Measurements from ENCODE around the gene BRSK1. TPM values are rescaled to one million over a fixed set of nuclear protein-coding genes. Genes with fewer than 3 reads are reported as not detected.

BRSK1 gene
- total and polyA plus RNA-seq, 2 of the 8 experiments (the other 6 are each of a cell fraction or from before 2014, with no cell fraction given): 27.6 to 32.7 TPM

Small RNA genes lying within 50 kb of the gene (microRNA-seq; reads per million reads assigned to microRNA genes)
- gene MIR6802 (ENCODE audit: borderline microRNAs expressed in 2 of 2, borderline number of aligned reads in 2 of 2, borderline replicate concordance in 1 of 2): 0 to 0.20 reads per million in 2 experiments
- gene MIR6803 (ENCODE audit: borderline microRNAs expressed in 2 of 2, borderline number of aligned reads in 2 of 2, borderline replicate concordance in 1 of 2): 0 to 0.46 reads per million in 2 experiments

Small RNA genes lying within 50 kb of the gene (small RNA-seq; reads per million reads assigned to genes)
- gene MIR6802 (ENCODE audit: insufficient read depth): not detected
- not detected for gene MIR6803 (ENCODE audit: insufficient read depth)

Other genes starting within 250 kb of the BRSK1 start
- gene GP6, start 245.7 kb upstream of the BRSK1 start, total RNA-seq (2021; fragmentation: NEBNext Ultra II Directional; extraction: Animal tissue kit (Norgen Biotek cat#: 25700)): 0.26 TPM in 1 of 2 replicates, not detected in the other
- 0.18 and 0.42 TPM in 2 replicates for gene GP6, start 245.7 kb upstream of the BRSK1 start, polyA plus RNA-seq (2011; rRNA removed)
- gene RDH13, start 220.8 kb upstream of the BRSK1 start, total RNA-seq (2021; fragmentation: NEBNext Ultra II Directional; extraction: Animal tissue kit (Norgen Biotek cat#: 25700)): 29.4 and 31.5 TPM in 2 replicates
- gene RDH13, start 220.8 kb upstream of the BRSK1 start, polyA plus RNA-seq (2011; rRNA removed): 15.9 and 20.5 TPM in 2 replicates
- 30.2 and 37.0 TPM in 2 replicates for gene EPS8L1, start 208.1 kb upstream of the BRSK1 start, total RNA-seq (2021; fragmentation: NEBNext Ultra II Directional; extraction: Animal tissue kit (Norgen Biotek cat#: 25700))
- 19.8 and 33.6 TPM in 2 replicates for gene EPS8L1, start 208.1 kb upstream of the BRSK1 start, polyA plus RNA-seq (2011; rRNA removed)
- gene PPP1R12C, start 166.4 kb upstream of the BRSK1 start, total RNA-seq (2021; fragmentation: NEBNext Ultra II Directional; extraction: Animal tissue kit (Norgen Biotek cat#: 25700)): 71.5 and 88.8 TPM in 2 replicates
- gene PPP1R12C, start 166.4 kb upstream of the BRSK1 start, polyA plus RNA-seq (2011; rRNA removed): 31.7 and 49.5 TPM in 2 replicates
- 107 and 115 TPM in 2 replicates for gene TNNT1, start 134.8 kb upstream of the BRSK1 start, total RNA-seq (2021; fragmentation: NEBNext Ultra II Directional; extraction: Animal tissue kit (Norgen Biotek cat#: 25700))
- 69.6 and 97.9 TPM in 2 replicates for gene TNNT1, start 134.8 kb upstream of the BRSK1 start, polyA plus RNA-seq (2011; rRNA removed)
- gene TNNI3, start 126.3 kb upstream of the BRSK1 start, total RNA-seq (2021; fragmentation: NEBNext Ultra II Directional; extraction: Animal tissue kit (Norgen Biotek cat#: 25700)): 16.6 and 16.9 TPM in 2 replicates
- gene TNNI3, start 126.3 kb upstream of the BRSK1 start, polyA plus RNA-seq (2011; rRNA removed): 56.0 and 67.9 TPM in 2 replicates
- gene DNAAF3, start 117.4 kb upstream of the BRSK1 start, total RNA-seq (2021; fragmentation: NEBNext Ultra II Directional; extraction: Animal tissue kit (Norgen Biotek cat#: 25700)): 5.4 and 5.7 TPM in 2 replicates
- gene DNAAF3, start 117.4 kb upstream of the BRSK1 start, polyA plus RNA-seq (2011; rRNA removed): 8.0 and 13.8 TPM in 2 replicates
- 0.35 and 0.99 TPM in 2 replicates for gene SYT5, start 103.7 kb upstream of the BRSK1 start, total RNA-seq (2021; fragmentation: NEBNext Ultra II Directional; extraction: Animal tissue kit (Norgen Biotek cat#: 25700))
- 0.67 and 1.6 TPM in 2 replicates for gene SYT5, start 103.7 kb upstream of the BRSK1 start, polyA plus RNA-seq (2011; rRNA removed)
- 0.21 and 0.30 TPM in 2 replicates for gene PTPRH, start 74.5 kb upstream of the BRSK1 start, total RNA-seq (2021; fragmentation: NEBNext Ultra II Directional; extraction: Animal tissue kit (Norgen Biotek cat#: 25700))
- 0.39 and 1.1 TPM in 2 replicates for gene PTPRH, start 74.5 kb upstream of the BRSK1 start, polyA plus RNA-seq (2011; rRNA removed)
- 2.0 and 2.1 TPM in 2 replicates for gene TMEM86B, start 55.2 kb upstream of the BRSK1 start, total RNA-seq (2021; fragmentation: NEBNext Ultra II Directional; extraction: Animal tissue kit (Norgen Biotek cat#: 25700))
- gene TMEM86B, start 55.2 kb upstream of the BRSK1 start, polyA plus RNA-seq (2011; rRNA removed): 2.9 and 4.2 TPM in 2 replicates
- 74.4 and 75.6 TPM in 2 replicates for gene PPP6R1, start 25.0 kb upstream of the BRSK1 start, total RNA-seq (2021; fragmentation: NEBNext Ultra II Directional; extraction: Animal tissue kit (Norgen Biotek cat#: 25700))
- 36.4 and 52.5 TPM in 2 replicates for gene PPP6R1, start 25.0 kb upstream of the BRSK1 start, polyA plus RNA-seq (2011; rRNA removed)
- 63.4 and 68.8 TPM in 2 replicates for gene HSPBP1, start 3.9 kb upstream of the BRSK1 start, total RNA-seq (2021; fragmentation: NEBNext Ultra II Directional; extraction: Animal tissue kit (Norgen Biotek cat#: 25700))
- 100 and 111 TPM in 2 replicates for gene HSPBP1, start 3.9 kb upstream of the BRSK1 start, polyA plus RNA-seq (2011; rRNA removed)
- gene TMEM150B, start 41.3 kb downstream of the BRSK1 start, total RNA-seq (2021; fragmentation: NEBNext Ultra II Directional; extraction: Animal tissue kit (Norgen Biotek cat#: 25700)): 0.88 and 0.91 TPM in 2 replicates
- 0.41 and 0.46 TPM in 2 replicates for gene TMEM150B, start 41.3 kb downstream of the BRSK1 start, polyA plus RNA-seq (2011; rRNA removed)
- gene KMT5C, start 55.9 kb downstream of the BRSK1 start, total RNA-seq (2021; fragmentation: NEBNext Ultra II Directional; extraction: Animal tissue kit (Norgen Biotek cat#: 25700)): 31.5 and 33.4 TPM in 2 replicates
- gene KMT5C, start 55.9 kb downstream of the BRSK1 start, polyA plus RNA-seq (2011; rRNA removed): 24.9 and 59.4 TPM in 2 replicates
- gene COX6B2, start 70.7 kb downstream of the BRSK1 start, total RNA-seq (2021; fragmentation: NEBNext Ultra II Directional; extraction: Animal tissue kit (Norgen Biotek cat#: 25700)): 6.4 and 6.5 TPM in 2 replicates
- 4.9 and 12.2 TPM in 2 replicates for gene COX6B2, start 70.7 kb downstream of the BRSK1 start, polyA plus RNA-seq (2011; rRNA removed)
- not detected in 2 replicates for gene GARIN5B, start 79.3 kb downstream of the BRSK1 start, total RNA-seq (2021; fragmentation: NEBNext Ultra II Directional; extraction: Animal tissue kit (Norgen Biotek cat#: 25700))
- 0.03 and 0.05 TPM in 2 replicates for gene GARIN5B, start 79.3 kb downstream of the BRSK1 start, polyA plus RNA-seq (2011; rRNA removed)
- 1.6 and 2.8 TPM in 2 replicates for gene IL11, start 86.5 kb downstream of the BRSK1 start, total RNA-seq (2021; fragmentation: NEBNext Ultra II Directional; extraction: Animal tissue kit (Norgen Biotek cat#: 25700))
- 1.7 and 2.7 TPM in 2 replicates for gene IL11, start 86.5 kb downstream of the BRSK1 start, polyA plus RNA-seq (2011; rRNA removed)
- 1.4 TPM in 1 of 2 replicates, not detected in the other for gene TMEM190, start 92.8 kb downstream of the BRSK1 start, total RNA-seq (2021; fragmentation: NEBNext Ultra II Directional; extraction: Animal tissue kit (Norgen Biotek cat#: 25700))
- 1.6 and 4.5 TPM in 2 replicates for gene TMEM190, start 92.8 kb downstream of the BRSK1 start, polyA plus RNA-seq (2011; rRNA removed)
- gene TMEM238, start 100.3 kb downstream of the BRSK1 start, total RNA-seq (2021; fragmentation: NEBNext Ultra II Directional; extraction: Animal tissue kit (Norgen Biotek cat#: 25700)): 3.8 and 3.9 TPM in 2 replicates
- 0.49 and 0.53 TPM in 2 replicates for gene TMEM238, start 100.3 kb downstream of the BRSK1 start, polyA plus RNA-seq (2011; rRNA removed)
- gene RPL28, start 101.9 kb downstream of the BRSK1 start, total RNA-seq (2021; fragmentation: NEBNext Ultra II Directional; extraction: Animal tissue kit (Norgen Biotek cat#: 25700)): 2,123 and 2,232 TPM in 2 replicates
- 6,692 and 8,402 TPM in 2 replicates for gene RPL28, start 101.9 kb downstream of the BRSK1 start, polyA plus RNA-seq (2011; rRNA removed)
- gene UBE2S, start 123.8 kb downstream of the BRSK1 start, total RNA-seq (2021; fragmentation: NEBNext Ultra II Directional; extraction: Animal tissue kit (Norgen Biotek cat#: 25700)): 398 and 402 TPM in 2 replicates
- gene UBE2S, start 123.8 kb downstream of the BRSK1 start, polyA plus RNA-seq (2011; rRNA removed): 466 and 530 TPM in 2 replicates
- gene SHISA7, start 159.3 kb downstream of the BRSK1 start, total RNA-seq (2021; fragmentation: NEBNext Ultra II Directional; extraction: Animal tissue kit (Norgen Biotek cat#: 25700)): 0.98 and 1.0 TPM in 2 replicates
- 0.76 and 1.1 TPM in 2 replicates for gene SHISA7, start 159.3 kb downstream of the BRSK1 start, polyA plus RNA-seq (2011; rRNA removed)
- 96.9 and 106 TPM in 2 replicates for gene ISOC2, start 177.6 kb downstream of the BRSK1 start, total RNA-seq (2021; fragmentation: NEBNext Ultra II Directional; extraction: Animal tissue kit (Norgen Biotek cat#: 25700))
- 152 and 195 TPM in 2 replicates for gene ISOC2, start 177.6 kb downstream of the BRSK1 start, polyA plus RNA-seq (2011; rRNA removed)
- 3.2 and 3.6 TPM in 2 replicates for gene C19orf85, start 180.8 kb downstream of the BRSK1 start, total RNA-seq (2021; fragmentation: NEBNext Ultra II Directional; extraction: Animal tissue kit (Norgen Biotek cat#: 25700))
- 2.2 and 3.3 TPM in 2 replicates for gene C19orf85, start 180.8 kb downstream of the BRSK1 start, polyA plus RNA-seq (2011; rRNA removed)
- gene ZNF628, start 192.6 kb downstream of the BRSK1 start, total RNA-seq (2021; fragmentation: NEBNext Ultra II Directional; extraction: Animal tissue kit (Norgen Biotek cat#: 25700)): 10.8 and 12.9 TPM in 2 replicates
- gene ZNF628, start 192.6 kb downstream of the BRSK1 start, polyA plus RNA-seq (2011; rRNA removed): 1.7 and 4.5 TPM in 2 replicates
- 69.1 and 71.2 TPM in 2 replicates for gene NAT14, start 201.2 kb downstream of the BRSK1 start, total RNA-seq (2021; fragmentation: NEBNext Ultra II Directional; extraction: Animal tissue kit (Norgen Biotek cat#: 25700))
- 47.1 and 79.5 TPM in 2 replicates for gene NAT14, start 201.2 kb downstream of the BRSK1 start, polyA plus RNA-seq (2011; rRNA removed)
- gene SSC5D, start 204.4 kb downstream of the BRSK1 start, total RNA-seq (2021; fragmentation: NEBNext Ultra II Directional; extraction: Animal tissue kit (Norgen Biotek cat#: 25700)): 1.7 and 2.3 TPM in 2 replicates
- gene SSC5D, start 204.4 kb downstream of the BRSK1 start, polyA plus RNA-seq (2011; rRNA removed): 0.39 and 0.72 TPM in 2 replicates